IPS DF 19.7 (cell line): ENCODE measurements around the gene MAP2K2.

ENCODE experiments used
- DNase-seq: peaks from one replicate; pipeline ENCODE4 v3.0.0-alpha.2; 2013; ENCODE audit warnings: low read depth, low spot score

Gene MAP2K2

DNA sequence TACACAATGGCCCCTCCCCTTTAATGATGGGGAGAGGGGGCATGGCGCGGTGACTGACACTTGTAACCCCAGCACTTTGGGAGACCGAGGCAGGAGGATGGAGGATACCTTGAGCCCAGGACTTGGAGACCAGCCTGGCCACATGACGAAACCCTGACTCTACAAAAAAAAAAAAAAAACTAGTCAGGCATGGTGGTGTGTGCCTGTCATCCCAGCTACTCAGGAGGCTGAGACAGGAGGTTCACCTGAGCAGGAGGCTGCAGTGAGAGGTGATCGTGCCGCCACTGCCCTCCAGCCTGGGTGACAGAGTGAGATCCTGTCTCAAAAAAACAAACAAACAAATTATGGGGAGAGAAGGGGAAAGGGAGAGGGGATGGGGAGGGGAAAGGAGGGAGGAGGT, 43.4 kb downstream of the MAP2K2 start:
- DNase-seq = no peak

DNA sequence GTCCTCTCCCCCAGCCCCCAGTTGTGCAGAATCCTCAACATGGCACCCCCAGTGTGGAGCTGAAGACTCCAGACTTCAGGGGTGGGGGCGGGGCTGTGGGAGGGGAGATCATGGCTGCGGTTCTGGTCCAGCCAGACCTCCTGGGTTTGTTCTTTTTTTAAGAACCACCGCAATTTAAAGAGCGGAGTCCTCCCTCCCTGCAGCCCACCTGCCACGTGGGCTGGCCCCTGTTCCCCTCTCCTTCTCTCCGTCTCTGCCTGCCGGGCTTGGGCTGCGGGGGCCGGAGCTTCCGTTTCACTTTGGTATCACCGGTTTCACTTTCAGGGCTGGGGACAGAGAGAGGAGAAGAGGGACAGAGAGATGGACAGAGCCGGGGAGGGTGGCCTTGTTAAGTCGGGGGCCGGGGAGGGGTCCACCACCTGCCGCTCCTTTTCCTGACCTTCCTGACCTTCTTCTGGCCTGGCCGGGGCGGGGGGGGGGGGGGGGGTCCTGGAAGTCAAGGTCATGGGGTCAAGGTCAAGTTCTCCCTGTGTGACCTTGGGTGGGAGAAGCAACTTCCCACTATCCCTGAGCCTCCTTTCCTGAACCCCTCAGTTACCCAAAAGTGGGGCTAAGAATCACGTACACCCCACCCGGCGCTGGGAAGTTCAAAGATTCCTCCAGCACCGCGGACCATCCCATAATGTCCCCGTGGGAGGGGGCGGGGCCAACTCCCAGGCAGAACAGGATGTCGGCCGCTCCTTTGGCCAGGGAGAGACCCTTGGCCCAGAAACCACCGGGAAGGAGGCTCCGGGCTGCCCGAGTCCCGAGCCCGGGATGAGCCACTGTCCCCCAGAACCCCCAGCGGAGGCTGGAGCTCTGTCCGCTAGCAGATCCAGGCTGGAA, 45.9 kb downstream of the MAP2K2 start:
- DNase-seq = no peak

DNA sequence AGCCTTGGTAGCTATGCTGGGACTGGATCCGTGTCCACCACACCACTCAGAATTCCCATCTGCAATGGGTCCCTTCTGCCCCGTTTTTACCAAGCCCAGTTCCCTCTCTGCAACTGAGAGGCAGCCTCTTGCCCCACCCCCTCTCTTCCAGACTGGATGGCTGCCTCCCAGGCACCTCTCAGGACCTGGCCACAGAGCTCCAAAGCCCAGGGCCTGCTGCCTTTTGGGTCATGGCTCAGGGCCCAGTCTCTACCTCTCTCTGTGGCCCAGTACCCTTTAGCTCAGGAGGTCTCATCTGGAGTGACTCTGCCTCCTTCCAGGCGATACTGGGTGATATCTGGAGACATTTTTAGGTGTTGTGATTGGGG, 46.9 kb downstream of the MAP2K2 start:
- DNase-seq = no peak

DNA sequence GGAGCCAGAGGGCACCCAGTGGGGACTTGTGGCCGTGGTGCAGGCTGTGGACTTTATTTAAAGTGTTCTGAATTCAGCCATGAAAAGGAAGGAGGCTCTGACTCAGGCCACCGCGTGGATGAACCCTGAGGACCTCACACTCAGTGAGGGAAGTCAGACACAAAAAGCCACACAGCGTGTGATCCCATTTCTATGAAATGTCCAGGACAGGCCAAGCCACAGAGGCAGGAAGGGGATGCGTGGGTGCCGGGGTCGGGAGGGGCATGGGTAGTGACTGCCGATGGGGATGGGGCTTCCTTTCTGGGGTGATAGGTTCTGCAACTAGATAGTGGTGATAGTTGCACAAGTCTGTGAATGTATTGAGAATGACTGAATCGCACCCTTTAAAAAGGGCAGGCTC, 48.5 kb downstream of the MAP2K2 start:
- no peak for DNase-seq

DNA sequence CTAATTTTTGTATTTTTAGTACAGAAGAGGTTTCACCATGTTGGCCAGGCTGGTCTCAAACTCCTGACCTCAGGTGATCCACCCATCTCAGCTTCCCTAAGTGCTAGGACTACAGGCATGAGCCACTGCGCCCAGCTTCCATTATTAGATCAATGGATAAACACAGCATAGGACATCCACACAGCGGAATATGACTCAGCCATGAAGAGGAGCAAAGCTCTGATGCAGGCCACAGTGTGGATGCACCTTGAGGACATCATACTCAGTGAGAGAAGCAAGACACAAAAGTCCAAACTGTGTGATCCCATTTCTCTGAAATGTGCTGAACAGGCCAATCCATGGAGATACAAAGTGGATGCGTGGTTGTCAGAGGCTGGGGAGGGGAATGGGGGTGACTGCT, 52.3 kb downstream of the MAP2K2 start:
- DNase-seq = no peak

DNA sequence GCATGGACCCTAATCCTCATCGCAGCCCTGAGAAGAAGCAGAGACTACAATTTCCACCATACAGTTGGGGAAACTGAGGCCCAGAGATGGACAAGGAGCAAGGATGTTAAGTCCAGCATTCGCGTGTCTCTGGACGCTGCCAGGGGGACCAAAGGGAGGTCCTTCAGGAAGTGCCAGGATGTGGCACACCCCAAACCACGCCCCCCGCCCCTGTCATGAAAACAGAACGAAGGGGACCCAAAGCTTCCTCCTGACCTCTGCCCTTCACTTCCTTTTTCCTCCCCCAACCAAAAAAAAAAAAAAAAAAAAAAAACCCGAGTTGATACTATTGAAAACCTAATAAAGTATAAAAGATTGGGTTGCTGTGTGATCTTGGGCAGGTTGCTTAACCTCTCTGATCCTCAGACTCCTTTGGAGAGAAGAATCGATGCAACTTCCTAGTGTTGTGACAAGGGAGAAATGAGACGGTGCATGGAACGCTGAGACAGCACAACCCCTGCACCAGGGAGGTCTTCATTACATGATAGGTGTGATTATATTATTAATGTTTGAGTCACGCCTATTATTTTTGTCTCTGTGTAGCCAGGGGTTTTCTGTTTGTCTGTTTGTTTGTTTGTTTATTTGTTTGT, 54.5 kb downstream of the MAP2K2 start:
- DNase-seq = no peak

DNA sequence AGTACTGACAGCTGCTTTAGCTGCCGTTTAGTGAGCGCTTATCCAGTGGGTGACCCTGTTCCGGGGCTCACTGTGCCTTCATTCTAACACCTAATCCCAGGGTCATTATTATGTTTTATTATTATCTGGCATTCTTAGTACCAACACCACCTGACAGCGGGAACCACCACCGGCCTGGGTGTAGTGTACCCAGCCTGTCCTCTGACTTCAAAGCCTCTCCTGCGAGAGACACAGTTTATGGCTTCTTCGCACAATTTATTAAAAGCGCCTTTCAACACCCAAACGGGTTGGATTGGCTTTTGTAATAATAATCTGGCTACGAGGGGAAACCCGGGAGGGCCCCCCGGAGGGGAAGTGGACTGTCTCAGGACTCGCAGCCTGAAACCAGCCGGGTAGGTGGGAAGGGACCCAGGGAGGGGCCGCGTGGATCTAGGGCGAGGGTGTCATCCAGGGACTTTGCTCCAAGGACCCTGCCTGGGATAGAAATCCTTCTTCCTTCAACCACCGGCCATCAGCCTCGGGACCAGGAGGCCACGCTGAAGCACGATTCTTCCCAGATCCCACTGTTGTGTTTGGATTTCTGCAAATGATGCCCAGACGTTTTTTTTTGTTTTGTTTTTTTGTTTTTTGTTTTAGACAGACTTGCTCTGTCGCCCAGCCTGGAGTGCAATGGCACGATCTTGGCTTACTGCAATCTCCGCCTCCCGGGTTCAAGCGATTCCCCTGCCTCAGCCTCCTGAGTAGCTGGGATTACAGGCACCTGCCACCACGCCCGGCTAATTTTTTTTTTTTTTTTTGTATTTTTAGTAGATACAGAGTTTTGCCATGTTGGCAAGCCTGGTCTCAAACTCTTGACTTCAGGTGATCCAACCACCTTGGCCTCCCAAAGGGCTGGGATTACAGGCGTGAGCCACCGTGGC, 55.6 kb downstream of the MAP2K2 start:
- DNase-seq = no peak

DNA sequence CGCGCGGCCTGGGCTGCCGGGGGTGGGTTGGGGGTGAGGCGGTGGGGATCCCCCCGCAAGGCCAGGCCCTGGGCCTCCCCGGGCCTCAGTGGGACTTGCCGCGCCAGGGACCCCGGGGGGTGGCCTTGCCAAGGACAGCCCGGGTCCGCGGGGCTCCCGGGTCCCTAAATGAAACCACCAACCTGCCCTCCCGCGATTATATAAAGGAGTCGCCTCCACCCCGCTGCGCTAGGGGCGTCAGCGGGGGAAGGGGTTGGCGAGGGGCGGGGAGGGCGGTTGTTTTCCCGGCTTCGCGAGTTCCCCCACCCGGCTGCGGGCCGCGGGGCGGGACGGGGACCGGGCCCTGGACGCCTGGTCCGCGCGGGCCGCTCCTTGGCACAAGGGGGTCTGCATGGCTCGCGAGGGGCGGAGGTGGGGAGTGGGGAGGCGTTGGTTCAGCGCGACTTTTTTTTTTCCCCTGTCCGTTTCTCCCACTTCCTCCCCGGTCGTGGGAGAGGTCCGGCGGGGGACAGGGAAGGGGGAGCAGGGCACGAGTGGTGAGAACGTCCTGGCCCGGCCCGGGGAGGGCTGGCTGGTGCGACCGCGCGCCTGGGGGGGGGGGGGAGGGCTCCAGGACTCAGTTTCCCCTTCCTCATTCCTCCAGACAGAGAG, 56.4 kb downstream of the MAP2K2 start:
- DNase-seq = no peak

DNA sequence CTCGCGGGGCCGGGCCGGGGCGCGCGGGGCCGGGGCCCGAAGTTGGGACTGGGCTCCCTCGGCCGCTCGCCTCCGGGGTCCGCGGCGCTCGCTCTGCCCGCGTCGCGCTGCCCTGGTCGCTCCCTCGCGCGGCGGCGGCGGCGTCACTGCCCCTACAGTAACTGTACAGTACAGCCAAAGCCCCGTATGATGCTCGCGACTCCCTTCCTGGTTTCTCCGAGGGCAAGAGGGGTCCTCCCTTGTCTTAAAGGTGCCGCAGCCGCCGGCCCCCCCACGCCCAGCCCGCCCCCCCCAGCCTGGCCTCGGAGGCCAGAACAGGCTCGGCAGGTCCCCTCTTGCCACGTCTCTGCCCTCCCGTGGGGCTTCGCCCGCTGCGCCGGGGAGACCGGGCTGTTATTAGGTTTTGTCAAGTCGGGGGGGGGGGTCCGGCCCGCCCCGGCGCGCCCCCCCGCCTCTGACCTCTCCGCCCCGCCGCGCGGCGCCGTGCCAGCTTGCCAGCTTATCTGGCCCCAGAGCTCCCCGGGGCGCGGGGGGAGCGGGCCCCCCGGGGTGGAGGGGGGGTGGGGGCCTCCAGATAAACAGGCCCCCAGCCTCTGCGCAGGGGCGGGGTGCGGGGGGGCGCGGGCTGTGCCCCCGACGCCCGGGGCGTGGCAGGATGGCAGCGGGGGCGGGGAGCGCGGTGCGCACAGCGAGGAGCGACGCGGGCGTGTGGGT, 57.1 kb downstream of the MAP2K2 start, which contains the start of gene ZBTB7A:
Gene ZBTB7A, minus strand, starts transcription at position 218 of the 714 bp plus-strand sequence. CDS start 11,667 bp downstream, outside the sequence.
- DNase-seq = no peak

DNA sequence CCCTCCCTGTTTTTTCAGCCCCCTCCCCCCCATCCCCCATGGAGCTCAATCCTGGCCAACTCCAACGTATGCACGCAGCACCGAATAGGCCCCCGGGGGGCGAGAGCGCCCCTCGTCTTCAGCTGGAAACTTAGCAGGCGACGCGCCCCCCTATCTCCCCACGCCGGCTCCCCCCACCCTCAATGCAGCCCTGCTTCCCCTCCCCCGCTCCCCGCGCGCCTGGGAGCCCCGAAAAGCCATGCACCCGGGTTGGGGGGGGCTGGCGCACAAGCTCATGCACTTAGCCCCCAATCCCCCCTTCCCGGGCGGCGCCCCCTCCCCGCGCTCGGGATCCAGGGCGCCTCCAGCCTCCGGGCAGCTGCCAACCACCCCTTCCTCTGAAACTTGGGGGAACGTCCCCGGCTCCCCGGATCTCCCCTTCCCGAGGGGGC, 57.7 kb downstream of the MAP2K2 start:
- DNase-seq = no peak

DNA sequence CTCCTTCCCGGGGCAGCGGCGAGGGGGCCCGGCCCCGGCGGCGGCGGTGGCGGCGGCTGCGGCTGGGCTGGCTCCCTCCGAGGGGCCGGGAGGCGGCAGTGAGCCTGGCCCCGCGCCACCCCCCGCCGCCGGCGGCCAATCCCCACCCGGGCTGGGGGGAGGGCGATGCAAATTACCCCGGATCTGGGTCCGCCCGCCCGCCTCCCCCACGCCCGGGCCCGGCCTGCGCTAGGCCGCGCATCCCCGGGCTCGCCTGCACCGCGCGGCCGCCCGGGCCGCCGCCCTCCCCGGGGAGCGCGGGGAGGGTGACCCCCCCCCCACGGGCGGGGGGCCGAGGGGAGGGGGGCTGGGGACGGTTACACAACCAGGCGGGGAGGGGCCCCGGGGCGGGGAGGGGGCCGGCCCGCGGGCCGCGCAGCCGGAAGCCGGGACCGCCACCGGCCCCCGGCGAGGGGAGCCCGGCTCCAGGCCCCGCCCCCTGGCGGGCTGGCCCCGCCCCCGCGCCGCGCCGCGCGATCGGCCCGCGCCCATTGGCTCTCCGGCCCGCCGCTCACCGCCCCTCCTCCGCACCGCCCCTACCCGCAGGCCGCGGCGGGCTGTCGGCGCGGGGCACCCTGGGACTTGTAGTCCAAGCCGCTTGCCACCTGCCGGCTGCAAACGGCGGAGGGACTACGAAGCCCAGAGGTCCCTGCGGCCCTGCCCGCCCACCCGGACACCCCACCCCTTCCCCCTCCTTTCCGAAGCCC, 58.3 kb downstream of the MAP2K2 start:
- peak; percentile 84 for DNase-seq

DNA sequence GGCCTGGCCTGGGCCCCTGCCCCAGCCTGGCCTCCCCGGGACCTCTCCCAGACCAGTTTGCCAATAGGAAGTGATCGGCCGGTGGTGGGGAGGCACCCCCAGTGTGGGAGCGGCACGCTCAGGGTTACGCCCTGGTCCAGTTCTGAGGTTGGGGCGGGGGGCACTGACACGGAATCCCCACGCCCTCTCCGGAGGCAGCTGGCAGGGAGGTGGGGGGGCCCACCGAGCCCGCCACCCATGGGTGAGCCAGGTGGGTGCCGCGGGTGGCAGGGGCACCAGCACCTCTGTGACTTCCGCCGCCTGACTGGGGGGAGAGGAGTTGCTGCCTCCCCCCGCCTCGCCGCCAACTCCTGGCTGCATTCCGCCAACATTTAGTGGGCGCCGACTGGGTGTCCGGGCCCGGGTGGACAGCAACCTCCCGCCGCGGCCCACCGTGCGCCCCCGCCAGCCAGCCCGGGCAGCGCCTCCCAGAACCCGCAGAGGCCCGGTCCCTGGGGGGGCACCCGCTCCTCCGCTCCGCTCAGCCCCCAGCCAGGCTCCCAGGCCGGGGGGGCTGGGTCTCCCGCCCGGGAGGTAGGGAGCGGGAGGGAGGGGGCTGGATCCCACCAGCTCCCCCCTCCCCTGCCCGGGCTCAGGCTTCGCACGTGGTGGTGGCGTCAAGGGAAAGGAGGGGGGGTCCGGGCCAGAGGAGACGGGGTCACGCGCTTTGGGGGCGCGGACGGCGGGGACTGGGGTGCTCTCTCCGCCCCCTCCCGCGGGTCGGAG, 59.2 kb downstream of the MAP2K2 start:
- DNase-seq = no peak

DNA sequence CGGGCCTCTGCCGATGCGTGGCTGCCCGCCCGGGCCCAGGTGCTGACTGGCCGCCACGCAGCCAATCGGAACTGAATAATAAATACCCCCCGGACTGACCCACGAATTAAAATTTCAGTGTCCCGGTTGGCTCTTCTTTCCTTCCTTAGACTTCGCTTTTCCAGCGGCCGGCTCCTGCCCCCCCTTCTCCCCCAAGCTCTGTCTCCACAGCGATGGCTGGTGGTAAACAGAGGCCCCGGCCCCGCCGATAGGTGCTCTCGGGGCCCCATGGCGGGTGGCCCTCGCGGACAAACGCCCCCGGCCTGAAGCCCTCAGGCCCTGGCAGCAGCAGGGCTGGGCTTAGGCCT, 59.8 kb downstream of the MAP2K2 start:
- DNase-seq = no peak

DNA sequence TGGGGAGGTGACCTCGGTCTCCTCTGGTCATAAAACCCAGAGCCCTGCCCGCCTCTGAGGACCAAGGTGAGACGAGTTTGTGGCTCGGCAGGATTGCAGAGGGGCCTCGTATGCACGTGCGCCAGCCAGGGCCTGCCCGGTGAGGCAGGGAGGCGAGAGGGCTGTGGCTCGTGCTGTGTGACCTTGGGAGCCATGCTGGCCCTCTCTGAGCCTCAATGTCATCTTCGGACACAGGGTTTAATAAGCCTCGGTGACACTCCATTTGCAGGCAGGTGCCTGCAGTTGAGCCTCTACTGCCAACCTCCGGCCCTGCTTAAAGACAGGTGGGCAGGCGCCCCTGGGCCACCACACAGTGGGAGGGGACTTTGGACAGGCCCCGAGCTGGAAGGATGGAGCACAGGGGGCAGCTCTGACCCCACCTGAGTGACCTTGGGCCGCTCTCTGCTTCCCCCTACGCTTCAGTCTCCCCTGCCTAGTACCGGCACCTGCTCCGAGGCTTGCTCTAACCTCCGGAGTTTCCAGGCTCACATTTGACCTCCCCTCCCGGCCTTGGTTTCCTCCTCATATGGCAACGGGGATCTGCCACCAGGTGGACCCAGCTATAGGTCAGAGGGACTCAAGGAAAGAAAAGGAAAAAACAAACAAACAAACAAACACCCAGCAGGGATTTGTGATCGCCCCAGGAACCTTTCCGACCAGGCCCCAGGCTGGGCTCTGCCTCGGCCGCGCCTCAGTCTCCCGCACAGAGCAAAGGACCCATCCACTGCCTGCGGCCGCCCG, 60.4 kb downstream of the MAP2K2 start:
- no peak for DNase-seq

DNA sequence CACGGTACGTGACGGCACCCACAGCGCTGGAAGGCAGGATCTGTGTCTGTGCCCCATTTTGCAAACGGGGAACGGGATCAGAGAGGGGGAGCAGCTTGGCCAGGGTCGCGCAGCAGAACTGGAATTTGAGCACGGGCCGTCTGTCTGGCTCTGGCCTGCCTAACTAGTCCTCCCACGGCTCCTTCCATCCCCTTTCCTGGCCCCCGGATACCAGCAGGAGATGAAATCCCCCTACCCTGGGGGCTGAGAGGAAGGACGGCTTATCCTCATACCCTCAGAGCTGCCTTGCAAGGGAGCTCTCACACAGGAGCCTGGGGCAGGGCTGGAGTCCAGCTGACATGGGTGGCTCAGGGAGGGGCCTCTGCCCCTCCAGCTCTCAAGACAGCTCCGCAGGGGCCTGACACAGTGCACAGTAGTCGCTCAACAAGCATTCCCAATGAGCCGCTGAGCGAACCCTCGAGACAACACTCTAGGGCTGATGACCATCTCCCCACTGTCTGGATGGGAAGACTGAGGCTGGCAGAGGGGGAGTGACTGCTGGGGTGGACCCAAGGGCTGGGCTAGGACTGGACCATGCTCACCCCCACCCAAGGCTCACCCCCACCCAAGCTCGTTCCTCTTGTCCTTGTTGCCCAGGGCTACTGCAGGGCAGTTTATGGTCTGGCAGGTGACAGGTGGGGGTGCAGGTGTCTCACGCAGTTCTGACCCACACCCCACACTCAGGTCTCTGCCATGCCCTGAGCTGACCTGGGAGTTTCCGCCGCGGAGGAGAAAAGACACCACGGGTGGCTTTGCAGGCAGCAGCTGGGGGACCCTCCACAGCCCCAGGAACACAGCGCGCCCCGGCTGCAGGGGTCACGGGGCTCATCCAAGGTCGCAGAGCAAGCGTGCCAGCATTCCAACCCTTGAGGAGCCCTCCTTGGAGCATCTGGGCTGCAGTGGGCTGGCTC, 61.2 kb downstream of the MAP2K2 start:
- no peak for DNase-seq

DNA sequence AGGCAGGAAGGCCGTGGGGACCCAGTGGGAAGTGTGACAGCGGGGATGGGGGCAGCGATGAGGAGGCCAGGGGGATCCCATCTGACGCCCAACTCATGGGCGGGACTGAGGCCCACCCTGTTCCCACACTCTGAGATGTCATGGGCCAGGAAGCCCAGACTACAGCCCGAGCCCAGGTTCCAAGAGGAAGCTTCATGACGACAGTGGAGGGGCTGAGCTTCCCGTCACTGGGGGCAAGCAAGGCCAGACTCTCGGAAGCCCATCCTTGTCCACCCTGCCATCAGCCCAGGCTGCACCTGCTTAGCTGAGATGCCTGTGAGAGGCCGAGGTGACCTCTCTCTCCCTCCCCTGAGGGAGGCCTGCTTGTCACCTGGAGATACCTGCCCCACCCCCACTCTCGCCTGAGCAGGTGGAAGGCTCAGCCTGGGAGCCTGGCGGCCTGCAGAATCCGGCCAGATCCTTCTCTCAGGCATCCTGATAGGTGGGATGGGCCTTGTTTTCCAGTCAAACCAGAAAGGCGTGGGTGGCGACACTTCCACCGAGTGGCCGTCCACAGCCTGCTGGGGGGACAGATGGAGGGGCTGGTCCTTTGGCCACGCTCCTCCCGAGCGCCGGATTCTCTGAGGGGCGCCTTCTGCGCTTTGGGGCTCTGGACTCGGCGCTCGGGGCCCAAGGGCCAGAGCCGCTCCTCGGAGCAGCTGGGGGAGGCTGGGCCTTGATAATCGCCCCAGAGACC, 62.1 kb downstream of the MAP2K2 start:
- DNase-seq = no peak

DNA sequence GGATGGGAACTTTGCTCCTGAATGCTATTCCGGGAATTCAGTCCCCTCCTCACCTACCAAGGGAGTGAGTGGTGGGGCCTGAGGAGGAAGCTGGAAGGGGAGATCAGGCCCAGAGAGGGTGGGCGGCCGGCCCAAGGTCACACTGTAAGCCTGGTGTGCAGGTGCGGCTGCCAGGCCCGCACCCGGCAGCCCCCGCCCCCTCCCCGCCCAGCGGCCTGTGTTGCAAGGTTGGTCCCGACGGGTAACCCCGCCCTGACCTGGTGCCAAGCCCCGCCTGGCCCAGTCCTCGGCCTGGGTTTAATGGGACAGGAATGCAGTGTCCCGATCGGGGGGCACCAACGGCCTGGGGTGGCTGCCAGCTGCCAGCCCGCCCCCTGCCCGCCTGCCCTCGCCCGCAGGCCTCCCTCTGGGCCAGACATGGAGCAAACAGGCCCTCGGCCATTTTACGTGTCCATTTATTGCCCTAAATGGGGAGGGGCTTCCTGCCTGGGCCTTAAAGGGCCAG, 62.7 kb downstream of the MAP2K2 start:
- DNase-seq = no peak
